Keratinocyte (primary cell): ENCODE measurements around the gene PREP.

Experiments used
- CTCF ChIP-seq, 3 experiments: IDR thresholded peaks in 1 of 3; conservative IDR thresholded peaks in 1 of 3; optimal IDR thresholded peaks in 1 of 3; 2 replicates in 2 of 3; 3 replicates in 1 of 3; pipeline versions ENCODE3 to v1.5.1; 2011; ENCODE audit warnings: low read length in 3 of 3, mild to moderate bottlenecking in 3 of 3, moderate library complexity in 2 of 3, control low read depth in 1 of 3, inconsistent platforms in 1 of 3; ENCODE audit not compliant: insufficient read depth in 2 of 3; ENCODE audit errors: extremely low read depth in 1 of 3
- EZH2 ChIP-seq: IDR thresholded peaks from one replicate; pipeline ENCODE4 v1.6.1; 2012; ENCODE audit warnings: inconsistent platforms, mild to moderate bottlenecking, low read length, moderate library complexity

GRCh38 chr6:105388392-105388791, 14.5 kb downstream of the PREP start:
- TF ChIP-seq EZH2 (no peak), CTCF (optimal IDR thresholded peaks at IDR 0.05 in 1 of 3, IDR thresholded peaks at IDR 0.05 in 1 of 3, conservative IDR thresholded peaks at IDR 0.05 in 1 of 3; ENCODE audit: extremely low read depth in 1 of 3, insufficient read depth in 2 of 3, low read length in 3 of 3) (no peak)
